HG03571 (cell line): ENCODE results near the gene CCDC15.
"Not testable (repeated sequence)": the region's sequence is repeated elsewhere in the genome, so short reads cannot be mapped to it uniquely, and the experiment has no call there.

Source experiments
- ATAC-seq: cut with Tn5 transposase; IDR thresholded peaks from one replicate; pipeline ENCODE4 v1.9.1; 2021; ENCODE audit not compliant: unreplicated experiment

The CCDC15 gene

GRCh38 chr11:125081098-125081798 is 127.2 kb downstream of the CCDC15 start:
- no peak for ATAC-seq

- ATAC-seq, result no peak
Observed at GRCh38 chr11:125082040-125082439, 128.0 kb downstream of the CCDC15 start.

DNA sequence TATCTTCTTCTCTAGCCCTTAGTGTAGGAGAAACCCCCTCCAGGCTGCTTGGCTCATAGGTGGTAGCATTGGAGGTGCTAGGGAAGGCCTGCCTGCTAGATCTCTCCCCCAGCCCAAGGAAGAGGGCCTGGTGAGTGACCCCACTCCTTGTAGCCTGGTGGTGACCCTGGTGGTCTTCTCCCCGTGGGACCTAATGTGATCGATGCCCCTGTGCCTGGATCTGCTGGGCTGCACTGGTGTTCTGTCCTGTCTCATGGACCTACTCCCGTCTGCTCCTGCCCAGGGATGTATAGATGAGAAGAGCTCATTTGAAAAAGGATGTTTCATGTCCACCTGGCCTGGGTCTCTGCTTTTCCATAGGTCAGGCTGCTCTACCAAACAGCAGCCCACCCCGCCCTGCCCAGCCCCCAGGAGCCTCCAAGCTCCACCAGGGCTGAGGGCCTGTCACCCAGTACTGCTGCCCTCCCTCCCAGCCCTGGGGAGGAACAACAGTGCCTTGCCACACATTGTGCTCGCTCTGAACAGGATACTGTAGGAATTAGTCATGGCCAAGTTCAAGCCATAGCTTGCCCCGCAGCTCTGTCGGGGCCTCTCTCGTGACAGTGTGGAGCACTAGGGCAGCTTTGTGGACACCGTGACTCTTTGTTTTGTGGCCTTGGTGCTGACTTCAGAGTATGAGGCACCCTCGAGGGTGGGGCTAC is 128.8 kb downstream of the CCDC15 start:
- ATAC-seq, result no peak

DNA sequence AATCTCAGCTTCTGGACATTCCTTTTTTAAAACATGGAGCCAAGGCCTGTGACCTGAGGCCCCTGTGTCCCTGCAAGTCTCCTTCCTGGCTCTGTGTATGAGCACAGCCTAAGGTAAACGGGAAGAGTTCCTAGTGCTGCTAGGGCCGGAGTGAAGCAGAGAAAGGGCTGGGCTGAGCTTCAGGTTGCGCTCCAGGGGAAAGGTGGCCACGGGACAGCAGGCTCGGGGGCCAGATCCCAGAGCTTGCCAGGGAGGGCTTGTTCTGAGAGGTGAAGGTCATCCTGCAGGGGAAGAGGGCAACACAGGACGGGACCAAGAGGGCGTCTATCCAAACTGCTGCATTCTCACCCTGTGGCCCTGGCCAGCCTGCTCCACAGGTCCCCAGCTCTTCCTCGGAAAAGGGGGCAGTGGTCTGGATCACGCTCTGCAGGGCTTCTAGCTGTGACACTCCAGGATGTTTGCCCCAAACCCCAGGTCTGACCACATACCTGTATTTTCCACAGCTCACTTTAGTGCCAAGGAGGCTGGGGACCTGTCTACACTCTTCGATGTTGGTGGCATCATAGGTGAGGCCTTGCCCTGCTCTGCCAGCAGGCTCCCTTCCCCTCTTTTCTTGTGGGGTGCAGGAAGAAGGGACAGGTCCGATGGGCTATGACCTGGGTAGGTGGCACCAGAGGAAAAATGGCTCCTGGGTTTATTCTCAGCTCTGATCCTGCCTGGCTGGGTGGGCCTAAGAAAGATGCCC is 129.5 kb downstream of the CCDC15 start:
- no peak for ATAC-seq

- ATAC-seq, result no peak
Observed at GRCh38 chr11:125084057-125084416, 130.0 kb downstream of the CCDC15 start.

DNA sequence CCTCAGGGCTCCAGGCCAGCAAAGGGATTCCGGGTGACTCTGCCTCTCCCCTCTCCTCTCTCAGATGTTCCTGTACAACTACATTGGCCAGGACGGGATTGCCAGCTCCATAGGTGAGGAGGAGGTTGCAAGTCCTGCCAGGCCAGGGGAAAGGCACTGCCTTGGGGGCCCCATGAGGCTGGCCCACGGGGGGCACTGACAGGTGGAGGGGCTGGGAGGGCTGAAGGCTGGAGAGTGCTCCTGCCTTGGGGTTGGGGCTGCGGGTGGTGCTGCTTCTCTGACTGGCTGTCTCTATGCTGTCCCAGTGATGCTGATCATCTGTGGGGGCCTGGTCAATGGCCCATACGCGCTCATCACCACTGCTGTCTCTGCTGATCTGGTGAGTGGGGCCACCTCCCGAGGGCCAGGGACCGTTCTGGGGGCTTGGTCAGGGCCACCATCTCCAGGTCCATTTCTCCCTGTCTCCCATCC is 130.8 kb downstream of the CCDC15 start:
- no peak for ATAC-seq

DNA sequence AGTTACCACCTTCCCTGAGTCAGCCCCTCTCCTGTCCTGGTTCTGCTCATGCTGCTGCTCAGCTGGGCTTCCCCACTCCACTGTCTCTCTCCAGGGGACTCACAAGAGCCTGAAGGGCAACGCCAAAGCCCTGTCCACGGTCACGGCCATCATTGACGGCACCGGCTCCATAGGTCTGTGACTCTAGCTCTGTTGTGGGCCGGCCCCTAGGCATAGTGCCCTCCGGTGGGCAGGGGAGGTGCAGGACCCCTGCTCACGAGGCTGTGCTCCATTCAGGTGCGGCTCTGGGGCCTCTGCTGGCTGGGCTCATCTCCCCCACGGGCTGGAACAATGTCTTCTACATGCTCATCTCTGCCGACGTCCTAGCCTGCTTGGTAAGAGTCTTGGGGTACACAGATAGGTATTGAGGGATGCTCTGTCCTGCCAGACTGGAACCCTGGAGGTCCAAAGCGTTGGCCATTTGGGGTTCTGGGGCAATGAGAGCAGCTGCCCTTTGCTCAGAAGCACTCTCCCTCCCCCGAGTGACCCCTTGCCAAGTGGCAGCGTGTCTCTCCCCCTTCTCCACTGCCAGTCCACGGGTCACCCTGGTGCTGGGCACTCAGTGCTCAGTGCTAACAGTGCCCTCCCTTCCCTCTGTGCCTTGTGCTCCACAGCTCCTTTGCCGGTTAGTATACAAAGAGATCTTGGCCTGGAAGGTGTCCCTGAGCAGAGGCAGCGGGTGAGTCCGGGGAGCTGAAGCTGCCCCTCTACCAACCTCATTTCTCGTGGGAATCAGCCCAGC is 131.5 kb downstream of the CCDC15 start:
- ATAC-seq, result no peak

DNA sequence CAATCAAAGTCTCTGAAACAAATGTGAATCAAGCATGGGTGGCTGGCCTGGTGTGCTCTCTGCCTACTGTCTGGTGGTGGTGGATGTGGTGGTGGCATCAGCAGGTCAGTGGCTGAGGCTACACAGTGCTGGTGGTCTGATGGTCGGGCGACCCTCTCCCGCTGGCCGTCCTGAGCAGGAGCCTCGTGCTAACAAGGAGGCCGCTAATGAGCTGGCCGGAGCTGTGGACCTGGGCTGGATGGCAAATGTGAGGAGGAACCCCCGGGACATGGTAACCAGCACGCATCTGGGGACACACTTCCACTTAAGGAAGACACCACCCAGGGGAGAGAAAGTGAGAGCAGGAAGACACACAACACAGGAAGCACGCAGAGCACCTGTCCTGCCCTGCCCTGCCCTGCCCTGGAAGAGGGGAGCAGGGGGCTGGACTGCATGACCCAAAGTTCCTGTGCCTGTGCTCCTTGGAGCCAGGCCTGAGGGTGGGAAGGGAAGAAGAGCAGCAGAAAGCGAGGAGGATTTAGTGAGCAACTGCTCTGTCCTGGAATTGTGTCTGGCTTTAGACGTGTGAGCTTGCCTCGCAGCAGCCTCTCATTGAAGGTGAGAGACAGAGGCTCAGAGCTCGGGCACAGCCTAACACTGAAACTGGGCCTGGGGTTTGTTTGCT is 132.8 kb downstream of the CCDC15 start:
- ATAC-seq, result no peak

DNA sequence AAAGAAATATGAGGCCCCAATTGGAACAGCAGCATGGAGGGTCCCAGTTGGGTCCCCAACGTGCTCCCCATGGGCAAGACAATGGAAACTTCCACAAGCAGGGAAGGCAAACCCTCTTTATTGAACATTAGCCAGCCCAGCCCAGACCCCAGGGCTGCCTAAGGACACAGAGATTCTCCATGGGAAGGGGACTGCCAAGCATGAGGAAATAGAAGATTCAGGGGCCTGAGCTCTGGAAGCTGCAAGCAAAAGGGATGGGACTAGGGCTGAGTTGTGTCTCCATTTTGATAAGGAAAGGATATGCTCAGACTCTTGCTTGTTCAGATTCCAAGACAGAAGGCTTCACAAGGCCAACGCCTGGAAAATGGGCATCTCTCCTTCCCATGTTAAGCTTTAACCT is 134.1 kb downstream of the CCDC15 start:
- ATAC-seq, result no peak

- no peak for ATAC-seq
Observed at GRCh38 chr11:125088576-125089455, 134.8 kb downstream of the CCDC15 start.

DNA sequence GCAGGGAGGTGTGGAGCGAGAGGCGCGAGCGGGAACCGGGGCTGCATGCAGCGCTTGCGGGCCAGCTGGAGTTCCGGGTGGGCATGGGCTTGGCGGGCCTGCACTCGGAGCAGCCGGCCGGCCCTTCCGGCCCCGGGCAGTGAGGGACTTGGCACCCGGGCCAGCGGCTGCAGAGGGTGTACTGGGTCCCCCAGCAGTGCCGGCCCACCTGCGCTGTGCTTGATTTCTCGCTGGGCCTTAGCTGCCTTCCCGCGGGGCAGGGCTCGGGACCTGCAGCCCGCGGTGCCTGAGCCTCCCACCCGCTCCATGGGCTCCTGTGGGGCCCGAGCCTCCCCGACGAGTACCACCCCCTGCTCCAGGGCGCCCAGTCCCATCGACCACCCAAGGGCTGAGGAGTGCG is 135.5 kb downstream of the CCDC15 start:
- ATAC-seq, result not testable (repeated sequence)

DNA sequence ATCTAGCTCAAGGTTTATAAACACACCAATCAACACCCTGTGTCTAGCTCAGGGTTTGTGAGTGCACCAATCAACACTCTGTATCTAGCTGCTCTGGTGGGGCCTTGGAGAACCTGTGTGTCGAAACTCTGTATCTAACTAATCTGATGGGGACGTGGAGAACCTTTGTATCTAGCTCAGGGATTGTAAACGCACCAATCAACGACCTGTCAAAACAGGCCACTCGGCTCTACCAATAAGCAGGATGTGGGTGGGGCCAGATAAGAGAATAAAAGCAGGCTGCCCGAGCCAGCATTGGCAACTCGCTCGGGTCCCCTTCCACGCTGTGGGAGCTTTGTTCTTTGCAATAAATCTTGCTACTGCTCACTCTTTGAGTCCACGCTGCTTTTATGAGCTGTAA is 136.1 kb downstream of the CCDC15 start:
- not testable (repeated sequence) for ATAC-seq

- no peak for ATAC-seq
Observed at GRCh38 chr11:125090816-125091215, 136.8 kb downstream of the CCDC15 start.
